Urothelium cell line (cell line): ENCODE data around the gene SELENOH.
A peak's percentile ranks its signal among the peaks of the same experiment; 100 is the strongest.

Experiments used
- DNase-seq: peaks from one replicate; pipeline ENCODE4 v3.0.0; 2011; ENCODE audit warnings: low spot score, mixed read lengths
- FAIRE-seq: peaks from 2 replicates; lab custom pipeline; 2011; peaks lifted over from hg19 to GRCh38; lab: Jason Lieb, UNC

Gene SELENOH

DNA sequence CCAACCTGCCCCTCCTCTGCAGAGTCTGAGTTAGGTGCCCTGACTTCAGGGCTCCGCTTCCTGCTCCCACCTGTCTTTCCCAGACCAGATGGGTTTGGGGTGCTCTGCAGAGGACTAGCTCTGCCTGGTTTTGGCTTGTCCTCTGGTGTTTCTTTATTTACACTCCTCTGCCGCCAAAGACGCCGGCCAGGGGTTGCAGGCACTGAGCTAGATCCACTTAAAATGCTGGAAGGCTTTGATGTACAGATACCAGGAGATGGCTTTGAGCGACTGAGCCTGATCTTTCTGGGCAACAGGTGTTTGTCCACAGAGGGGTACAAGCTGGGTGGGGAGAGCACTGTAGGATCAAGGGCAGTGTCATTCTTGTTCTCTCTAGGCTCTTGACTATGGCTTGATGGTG, 3.9 kb downstream of the SELENOH start:
- FAIRE-seq (no peak), DNase-seq (no peak)

DNA sequence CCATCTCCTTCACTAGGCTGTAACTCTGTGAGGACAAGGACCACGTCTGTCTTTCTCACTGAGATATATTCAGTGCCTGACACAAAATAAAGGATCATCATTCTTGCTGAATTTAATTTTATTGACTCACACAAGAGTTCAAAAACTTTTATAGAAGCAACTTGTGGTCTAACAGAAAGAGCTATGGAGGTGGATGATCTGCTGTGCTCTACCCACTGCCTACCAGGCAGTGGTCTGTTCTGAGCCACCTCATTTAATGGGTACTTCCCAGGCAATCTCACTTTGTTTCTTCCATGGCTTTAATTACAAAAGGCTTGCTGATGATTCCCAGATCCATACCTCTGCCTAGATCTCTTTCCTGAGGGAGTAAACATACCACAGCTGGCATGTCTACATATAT, 5.6 kb downstream of the SELENOH start:
- DNase-seq (no peak), FAIRE-seq (no peak)

DNA sequence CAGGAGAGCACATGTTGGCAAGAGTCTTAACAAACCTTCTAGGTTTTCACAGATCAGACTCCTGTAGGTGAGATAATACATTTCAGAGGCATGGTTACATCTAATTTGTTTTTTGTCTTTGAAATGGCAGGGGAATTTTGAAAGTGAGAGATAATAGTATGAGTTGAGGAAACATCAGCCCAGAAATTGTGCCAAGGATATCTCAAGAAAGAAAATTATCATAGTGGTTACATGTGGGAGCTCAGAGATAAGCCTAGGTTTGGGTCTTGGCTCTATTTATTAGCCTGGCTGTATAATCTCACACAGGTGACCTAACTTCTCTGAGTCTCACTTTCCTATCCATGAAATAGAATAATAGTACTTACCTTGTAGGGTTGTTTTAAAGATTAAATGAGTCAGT, 9.9 kb downstream of the SELENOH start:
- no peak for DNase-seq
- no peak for FAIRE-seq

DNA sequence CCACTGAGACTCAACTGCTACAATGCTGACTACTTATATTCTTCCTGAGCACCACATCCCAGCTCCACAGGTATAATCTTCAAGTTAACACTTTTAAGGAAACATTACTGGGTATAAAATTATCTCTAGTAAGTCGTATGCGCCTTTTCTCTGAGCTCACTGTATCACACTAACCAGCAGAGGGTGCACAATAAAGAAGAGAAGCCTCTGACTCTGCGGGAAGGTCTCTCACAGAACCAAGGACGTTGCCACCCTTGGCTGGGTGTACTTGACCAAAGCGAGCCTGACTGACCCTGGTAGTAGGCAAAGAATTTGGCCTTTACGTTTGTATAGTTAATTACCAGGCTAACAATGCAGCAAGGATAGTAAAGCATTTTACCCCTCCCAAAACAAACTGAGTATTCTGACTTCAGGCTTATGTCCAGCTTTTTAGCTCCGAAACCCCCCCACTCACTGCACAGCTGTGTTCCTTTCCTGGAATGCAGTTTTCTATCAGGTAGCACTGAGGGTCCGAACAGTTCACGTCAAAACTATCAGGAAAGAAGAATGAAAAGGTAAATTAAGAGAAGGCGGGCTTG, 10.5 kb downstream of the SELENOH start, which contains the start of gene BTBD18:
TSS of gene BTBD18 (minus strand) at position 144 of the 578 bp plus-strand sequence. CDS start 631 bp downstream, outside the sequence.
- peak; percentile 40 for DNase-seq
- no peak for FAIRE-seq

DNA sequence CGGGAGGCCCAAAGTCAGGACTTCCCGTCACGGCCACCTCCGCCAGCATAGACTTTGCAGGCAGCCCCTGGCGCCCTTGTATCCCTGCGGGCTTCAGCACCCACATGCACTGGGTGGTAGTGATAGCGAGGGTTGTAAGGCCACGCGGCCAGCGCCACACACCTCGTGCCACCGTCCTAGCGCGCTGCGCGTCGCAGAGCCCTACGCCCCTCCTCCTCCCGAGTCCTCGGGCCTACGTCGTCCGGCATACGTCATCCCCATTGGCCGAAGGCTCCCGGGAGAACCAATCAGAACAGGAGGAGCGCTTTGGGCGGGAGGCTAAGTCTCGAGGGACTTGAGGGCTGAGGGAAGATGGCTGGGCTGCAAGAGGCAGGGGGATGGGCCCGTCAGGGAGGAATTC, 11.7 kb downstream of the SELENOH start:
- DNase-seq: no peak
- no peak for FAIRE-seq

DNA sequence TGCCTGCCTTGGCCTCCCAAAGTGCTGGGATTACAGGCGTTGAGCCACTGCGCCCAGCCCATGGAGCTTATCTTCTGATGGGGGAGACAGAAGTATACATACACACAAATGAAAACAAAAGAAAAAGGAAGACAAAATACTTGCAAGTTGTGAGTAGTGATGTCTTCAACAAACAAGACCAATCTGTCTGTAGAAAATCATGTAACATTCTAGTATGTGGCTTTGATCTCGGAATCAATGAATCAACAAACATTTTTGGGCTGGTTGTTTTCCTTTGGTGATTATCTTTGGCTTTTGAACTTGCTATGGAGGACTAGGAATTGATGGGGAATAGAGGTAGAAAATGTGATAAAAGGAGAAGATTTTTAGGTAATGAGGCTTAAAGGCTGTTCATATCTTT, 16.9 kb downstream of the SELENOH start:
- FAIRE-seq (no peak), DNase-seq (no peak)

DNA sequence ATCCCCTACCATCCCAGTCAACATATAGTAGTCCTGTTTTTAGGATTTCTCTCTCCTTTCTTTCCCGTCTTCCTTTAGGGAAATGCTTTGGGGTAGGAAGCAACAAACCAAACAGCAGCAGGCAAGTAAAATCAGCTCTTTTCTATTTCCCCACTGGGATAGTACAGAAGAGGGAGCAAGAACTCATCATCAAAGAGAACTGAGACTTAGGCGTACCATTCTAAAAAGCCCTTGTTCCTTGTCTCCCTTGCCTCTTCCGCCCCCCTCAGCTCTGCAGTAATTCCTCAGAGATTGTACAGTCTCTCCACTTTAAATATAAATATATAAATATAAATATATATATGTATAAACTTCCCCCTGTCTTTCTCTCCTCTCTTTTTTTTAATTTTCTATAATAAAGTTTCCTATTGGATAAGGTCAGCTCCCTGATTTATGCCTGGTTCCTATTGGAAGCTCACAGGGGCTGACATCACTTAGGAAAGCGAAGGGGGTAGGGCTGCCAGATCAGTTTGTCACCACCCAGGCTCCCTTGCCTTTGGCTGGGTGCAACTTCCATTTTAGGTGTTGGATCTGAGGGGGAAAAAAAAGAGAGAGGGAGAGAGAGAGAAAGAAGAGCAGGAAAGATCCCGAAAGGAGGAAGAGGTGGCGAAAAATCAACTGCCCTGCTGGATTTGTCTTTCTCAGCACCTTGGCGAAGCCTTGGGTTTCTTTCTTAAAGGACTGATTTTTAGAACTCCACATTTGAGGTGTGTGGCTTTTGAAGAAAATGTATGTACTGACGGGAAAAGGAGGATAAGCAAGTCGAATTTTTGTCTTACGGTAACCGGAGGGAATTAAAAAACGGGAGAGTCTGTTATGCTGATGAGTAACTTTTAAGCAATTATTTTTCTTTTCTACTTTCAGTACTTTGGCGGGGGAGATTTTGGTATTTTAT, 20.3 kb downstream of the SELENOH start, which contains the start of gene CTNND1:
TSS of gene CTNND1 (plus strand) at position 502 of the 934 bp plus-strand sequence. CDS start 29,677 bp downstream, outside the sequence.
- FAIRE-seq: no peak

DNA sequence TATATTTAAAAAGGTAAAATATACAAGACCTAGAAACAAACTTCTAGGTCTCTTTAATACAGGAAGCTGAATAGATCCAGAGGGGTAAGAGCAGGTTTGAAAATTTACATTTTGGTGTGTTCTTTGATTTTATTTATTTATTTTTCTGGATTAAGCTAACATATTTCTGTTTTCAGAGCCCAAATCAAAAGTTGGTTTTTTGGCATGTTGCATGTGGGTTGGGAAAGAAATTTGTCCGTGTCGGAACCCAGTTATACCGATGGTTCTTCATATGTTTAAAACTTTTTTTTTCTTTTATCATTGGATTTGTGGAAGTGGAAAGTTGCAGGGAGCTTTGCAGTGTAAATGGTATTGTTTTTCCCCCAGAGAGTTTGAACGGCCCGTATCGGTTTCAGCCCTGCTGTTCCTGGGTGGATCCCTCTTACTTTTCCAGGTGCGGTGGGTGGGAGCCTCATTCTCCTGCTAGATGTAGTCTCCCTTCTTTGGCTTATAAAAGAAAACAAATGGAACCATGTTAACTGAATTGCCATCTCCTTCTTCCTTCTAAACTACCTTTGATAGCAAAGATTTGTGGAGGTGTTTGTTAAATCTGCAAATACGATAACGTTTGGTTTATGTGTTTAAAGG, 21.1 kb downstream of the SELENOH start:
- no peak for DNase-seq

More for the DNA sequence above, 20.3 kb downstream of the SELENOH start, which contains the start of gene CTNND1:
- DNase-seq: peak; percentile 95

DNA sequence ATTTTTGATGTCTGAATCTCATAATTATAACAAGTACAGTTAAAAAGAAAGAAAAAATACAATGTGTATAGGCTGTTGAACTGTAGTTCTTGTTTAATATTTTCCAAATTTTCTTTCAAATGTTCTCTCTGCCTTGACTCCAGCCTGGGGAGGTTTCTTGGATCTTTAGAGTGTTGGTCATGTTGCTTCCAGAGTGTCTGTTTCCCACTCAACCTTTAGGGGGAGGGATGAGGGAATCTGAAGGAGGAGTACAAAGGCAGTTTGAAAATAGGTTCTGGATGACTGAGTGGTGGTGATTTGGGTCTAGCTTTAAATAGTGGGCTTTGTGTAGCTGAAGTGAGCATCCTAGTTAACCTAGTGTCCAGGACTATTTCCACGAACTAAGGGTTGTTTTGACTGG, 22.3 kb downstream of the SELENOH start:
- DNase-seq (peak; percentile 54), FAIRE-seq (no peak)

More for the DNA sequence above, 21.1 kb downstream of the SELENOH start:
- FAIRE-seq: no peak

DNA sequence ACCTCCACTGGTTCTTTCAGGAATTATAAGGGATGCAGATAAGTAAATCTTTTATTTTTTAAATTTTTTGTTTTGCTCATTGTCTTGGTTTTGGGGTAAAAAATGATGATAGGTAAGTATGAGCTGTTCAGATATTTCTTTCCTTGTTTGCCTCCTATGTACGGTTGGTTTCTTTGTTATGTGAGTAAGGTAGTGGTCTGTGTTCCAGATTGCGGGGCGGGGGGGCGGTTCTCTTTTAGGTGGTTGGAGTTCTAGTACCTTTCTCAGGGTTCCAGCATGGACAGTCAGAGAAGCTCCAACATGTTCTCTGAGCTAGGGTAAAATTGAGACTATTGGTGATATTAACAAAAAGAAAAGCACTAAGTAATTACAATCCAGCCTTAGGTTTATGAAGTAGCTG, 22.7 kb downstream of the SELENOH start:
- DNase-seq: no peak
- no peak for FAIRE-seq

DNA sequence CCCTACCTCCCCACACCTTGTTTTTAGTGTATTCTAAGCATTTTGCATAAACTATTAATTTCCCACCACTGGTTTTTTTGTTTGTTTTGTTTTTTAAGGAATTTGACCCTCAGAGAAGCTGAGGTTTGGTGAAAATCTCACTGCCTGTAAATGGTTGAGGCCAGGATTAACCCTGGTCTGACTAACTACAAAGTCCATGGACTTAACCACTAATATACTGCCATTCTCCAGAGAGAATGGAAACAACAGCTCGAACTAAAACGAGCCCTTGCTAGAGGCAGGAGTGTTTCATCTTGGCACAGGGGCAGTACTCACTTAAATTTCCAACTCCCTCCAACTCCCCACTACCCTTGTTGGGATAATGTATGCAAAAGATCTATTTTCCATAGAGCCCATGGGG, 23.3 kb downstream of the SELENOH start:
- FAIRE-seq: no peak
- no peak for DNase-seq

DNA sequence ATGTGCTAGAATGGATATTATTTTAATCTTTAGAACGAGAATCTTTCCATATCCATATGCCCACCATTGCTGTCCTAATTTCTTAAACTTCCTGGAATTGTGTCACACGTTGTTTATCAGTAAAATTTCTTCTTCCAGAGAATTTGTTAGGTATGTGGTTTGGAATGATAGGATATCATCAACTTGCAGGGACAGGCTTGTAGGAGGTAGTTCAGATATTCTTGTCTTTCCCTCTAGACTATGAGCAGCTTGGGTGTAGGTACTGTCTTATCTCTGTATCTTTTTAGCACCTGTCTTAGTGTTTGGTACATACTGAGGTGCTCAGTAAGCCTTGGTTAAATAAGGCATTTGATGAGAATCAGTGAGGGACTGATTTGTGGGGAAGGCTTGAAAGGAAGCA, 23.7 kb downstream of the SELENOH start:
- FAIRE-seq (no peak), DNase-seq (no peak)

DNA sequence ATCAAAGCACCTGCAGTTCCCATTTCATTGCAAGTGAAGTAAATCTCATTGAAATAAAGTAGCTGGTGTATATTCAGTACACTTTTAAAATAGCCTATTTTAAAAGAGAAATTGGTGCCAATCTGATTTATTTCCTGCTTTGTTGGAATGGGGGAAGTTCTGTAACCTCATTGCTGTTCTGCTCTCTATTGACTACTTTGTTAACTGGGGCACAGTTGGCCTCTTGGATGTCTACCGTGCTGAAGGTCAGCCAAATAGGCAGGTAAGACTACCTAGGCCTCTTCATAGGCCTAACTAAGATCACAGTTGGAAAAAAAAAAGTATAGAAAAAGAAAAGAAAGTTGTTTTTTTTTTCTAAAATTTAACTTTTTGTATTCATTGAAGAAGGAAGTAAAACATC, 29.5 kb downstream of the SELENOH start:
- no peak for FAIRE-seq
- DNase-seq: no peak

DNA sequence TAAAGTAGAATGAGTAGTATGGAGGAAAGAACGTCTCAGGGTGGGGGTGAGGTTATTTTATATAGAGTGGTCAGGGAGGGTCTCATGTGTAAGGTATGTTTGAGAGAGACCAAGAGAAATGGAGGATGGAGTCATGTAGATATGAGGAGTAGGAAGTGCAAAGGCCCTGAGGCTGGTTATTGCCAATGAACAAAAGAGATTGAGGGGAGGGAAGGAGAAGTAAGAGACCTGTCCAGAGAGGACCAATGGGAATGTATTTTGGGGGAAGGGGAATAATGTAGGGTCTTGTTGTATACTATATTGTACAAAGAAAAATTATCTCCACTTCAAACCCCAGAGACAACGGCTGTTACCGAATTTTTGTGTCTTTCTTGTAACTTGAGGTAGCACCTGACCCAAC, 30.1 kb downstream of the SELENOH start:
- FAIRE-seq (no peak), DNase-seq (no peak)

DNA sequence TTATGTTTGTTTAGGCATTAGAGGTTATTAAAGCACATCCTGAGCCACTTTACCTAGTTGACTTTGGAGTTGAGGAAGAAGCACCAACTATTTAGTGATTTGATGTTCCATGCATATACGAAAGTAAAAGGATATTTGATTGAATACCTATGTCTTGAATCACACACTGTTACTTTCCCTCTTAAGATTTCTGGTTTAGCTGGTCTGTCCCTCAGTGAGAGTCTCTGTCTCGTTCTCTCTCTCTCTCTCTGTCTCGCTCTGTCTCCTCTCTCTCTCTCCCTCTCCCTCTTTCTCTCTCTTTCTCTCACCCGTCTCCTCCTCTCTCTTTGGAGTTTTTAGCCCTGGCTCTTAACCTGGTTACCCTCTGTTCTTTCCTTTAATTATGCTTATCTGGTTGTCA, 31.3 kb downstream of the SELENOH start:
- FAIRE-seq: no peak
- no peak for DNase-seq

DNA sequence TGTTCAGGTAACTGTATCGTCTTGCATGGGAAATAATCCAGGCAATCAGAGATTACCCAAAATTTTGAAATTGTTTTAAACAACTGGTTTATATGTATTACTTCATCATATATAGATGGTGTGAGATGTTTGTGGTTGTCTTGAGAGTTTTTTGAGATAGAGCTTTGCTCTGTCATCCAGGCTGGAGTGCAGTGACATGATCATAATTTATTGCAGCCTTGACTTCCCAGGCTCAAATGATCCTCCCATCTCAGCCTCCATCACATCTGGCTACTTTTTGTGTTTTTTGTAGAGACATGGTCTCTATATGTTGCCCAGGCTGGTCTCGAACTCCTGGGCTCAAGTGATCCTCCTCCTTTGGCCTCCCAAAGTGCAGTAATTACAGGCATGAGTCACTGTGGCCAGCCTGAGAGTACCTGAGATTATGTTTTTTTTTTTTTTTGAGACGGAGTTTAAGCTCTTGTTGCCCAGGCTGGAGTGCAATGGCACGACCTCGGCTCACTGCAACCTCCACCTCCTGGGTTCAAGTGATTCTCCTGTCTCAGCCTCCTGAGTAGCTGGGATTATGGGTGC, 31.8 kb downstream of the SELENOH start:
- no peak for FAIRE-seq

DNA sequence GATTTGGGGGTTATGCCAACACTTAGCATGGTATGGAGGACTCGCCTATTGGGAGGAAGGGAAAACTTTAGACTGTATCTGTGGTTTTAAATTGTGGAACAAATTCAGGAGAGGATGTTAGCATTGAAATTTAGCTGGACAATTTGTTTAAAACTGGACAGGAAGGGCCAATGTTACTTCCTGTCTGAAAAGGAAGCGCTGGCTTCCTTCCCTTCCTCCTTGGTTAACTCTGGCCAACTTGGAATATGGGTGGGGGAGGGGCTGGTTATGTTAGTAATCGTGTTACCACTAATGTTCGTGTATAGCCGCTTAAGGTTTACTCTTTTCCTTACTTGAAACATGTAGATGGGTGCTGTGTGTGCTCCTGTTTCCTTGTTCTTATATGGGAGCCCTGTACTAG, 34.2 kb downstream of the SELENOH start:
- FAIRE-seq (no peak), DNase-seq (no peak)

More for the DNA sequence above, 31.8 kb downstream of the SELENOH start:
- no peak for DNase-seq

DNA sequence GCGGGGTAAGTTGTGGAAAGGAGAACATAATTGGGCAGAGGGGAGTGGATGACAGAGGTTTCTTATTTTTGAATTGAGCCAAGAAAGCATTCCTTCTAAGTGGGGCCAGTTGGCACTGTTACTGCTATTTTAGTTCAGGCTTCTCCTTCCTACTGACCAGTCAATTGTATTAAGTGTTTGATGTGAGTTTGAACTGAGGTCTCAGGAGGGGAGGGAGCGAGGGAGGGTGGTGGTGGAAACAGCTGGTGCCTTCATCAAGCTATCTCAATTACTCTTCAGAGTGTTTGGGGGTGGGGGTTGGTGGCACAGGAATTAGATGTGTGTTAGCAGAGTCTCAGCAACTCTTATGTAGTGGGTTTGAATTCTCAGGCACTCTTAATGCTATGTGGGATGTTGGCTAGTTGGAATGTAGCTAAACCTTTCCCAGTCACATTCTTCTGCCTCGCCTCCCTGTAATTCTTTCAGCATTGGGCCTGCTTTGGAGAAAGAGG, 34.8 kb downstream of the SELENOH start:
- FAIRE-seq (no peak), DNase-seq (no peak)

DNA sequence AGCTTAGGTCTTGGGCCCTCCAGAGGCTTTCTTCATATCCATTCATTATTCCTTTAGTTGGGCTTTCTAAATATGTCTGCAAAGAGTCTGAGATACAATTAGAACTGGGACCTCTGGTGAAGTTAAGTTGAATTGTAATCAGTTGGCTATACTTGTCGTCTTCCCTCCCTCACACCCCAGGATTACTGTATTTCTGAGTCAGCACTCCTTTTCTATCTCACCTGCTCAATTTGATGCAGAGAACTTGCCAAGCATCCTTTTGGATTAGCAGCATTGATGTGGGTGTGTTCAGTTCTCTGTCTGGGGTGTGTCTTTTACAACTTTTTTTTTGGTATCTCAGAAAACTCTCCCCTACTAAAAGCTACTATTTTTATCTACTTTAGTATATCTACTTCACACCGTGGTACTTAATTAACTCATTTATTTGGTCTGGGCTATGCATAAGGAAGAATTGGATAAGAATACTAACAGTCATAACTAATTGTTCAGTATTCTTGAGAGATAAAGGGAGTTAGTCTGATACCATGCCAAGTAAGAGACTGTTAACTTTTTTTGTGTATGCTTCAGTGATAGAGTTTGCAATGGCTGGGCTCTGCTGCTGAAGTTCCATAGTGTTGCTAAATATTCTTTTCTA, 35.4 kb downstream of the SELENOH start:
- DNase-seq (no peak), FAIRE-seq (no peak)

DNA sequence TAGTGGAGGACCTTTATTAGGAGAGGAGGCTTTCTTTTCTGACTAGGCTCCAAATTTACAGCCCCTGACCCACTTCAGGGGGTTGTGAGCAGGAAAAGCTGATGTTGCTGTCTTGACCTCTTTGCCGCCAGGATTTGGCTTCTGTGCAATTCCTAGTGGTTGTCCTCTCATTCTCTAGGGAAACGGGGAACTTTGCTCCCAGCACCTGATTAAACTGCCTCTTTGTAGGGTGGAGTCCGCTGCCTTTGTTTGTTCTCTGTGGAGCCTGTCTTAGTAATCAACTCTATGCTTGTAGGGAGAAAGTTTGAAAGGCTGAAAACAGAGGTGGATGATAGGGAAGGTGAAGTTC, 36.7 kb downstream of the SELENOH start:
- peak; percentile 28 for DNase-seq

More for the DNA sequence above, 36.7 kb downstream of the SELENOH start:
- FAIRE-seq: no peak
